Mesenchymal stem cell (in vitro differentiated cells and primary cell): Measurements from ENCODE around the gene DSC2.

Experiments used
- DNase-seq: peaks from one replicate; pipeline ENCODE4 v3.0.0-alpha.2; 2013
- H2AFZ ChIP-seq: one replicate; pipeline ENCODE4 v1.6.1; 2013; ENCODE audit warnings: low read depth, mild to moderate bottlenecking, control low read depth, inconsistent platforms, low read length, moderate library complexity
- H2AK5ac ChIP-seq: 2 replicates; pipeline ENCODE4 v1.6.1; 2013; ENCODE audit warnings: low read length, moderate library complexity, mild to moderate bottlenecking, inconsistent platforms; ENCODE audit not compliant: severe bottlenecking
- H2BK120ac ChIP-seq: one replicate; pipeline ENCODE4 v1.6.1; 2013; ENCODE audit warnings: low read depth, mild to moderate bottlenecking, inconsistent platforms, low read length, moderate library complexity
- H2BK12ac ChIP-seq, 2 experiments: one replicate each; pipeline ENCODE4 v1.6.1; 2013; ENCODE audit warnings: inconsistent platforms in 2 of 2, low read length in 2 of 2, mild to moderate bottlenecking in 2 of 2, moderate library complexity in 2 of 2, control low read depth in 1 of 2
- H2BK15ac ChIP-seq: one replicate; pipeline ENCODE4 v1.6.1; 2013; ENCODE audit warnings: mild to moderate bottlenecking, low read depth, inconsistent platforms; ENCODE audit not compliant: poor library complexity, severe bottlenecking
- H2BK5ac ChIP-seq: 2 replicates; pipeline ENCODE4 v1.6.1; 2013; ENCODE audit warnings: low read depth, mild to moderate bottlenecking, low read length, control low read depth, inconsistent platforms; ENCODE audit not compliant: poor library complexity, severe bottlenecking
- H3K14ac ChIP-seq, 2 experiments: one replicate each; pipeline ENCODE4 v1.6.1; 2013; ENCODE audit warnings: inconsistent platforms in 2 of 2, low read length in 2 of 2, control low read depth in 1 of 2, mild to moderate bottlenecking in 1 of 2, moderate library complexity in 1 of 2
- H3K18ac ChIP-seq, 2 experiments: one replicate each; pipeline ENCODE4 v1.6.1; 2013; ENCODE audit warnings: inconsistent platforms in 2 of 2, low read length in 2 of 2, control low read depth in 1 of 2, low read depth in 1 of 2, mild to moderate bottlenecking in 1 of 2
- H3K23ac ChIP-seq, 2 experiments: one replicate each; pipeline ENCODE4 v1.6.1; 2013; ENCODE audit warnings: inconsistent platforms in 2 of 2, low read length in 2 of 2, mild to moderate bottlenecking in 2 of 2, moderate library complexity in 2 of 2, control low read depth in 1 of 2
- H3K27ac ChIP-seq: 2 replicates; pipeline ENCODE4 v1.5.1; 2013; ENCODE audit warnings: mild to moderate bottlenecking, moderate library complexity, low read length, control low read depth, inconsistent platforms; ENCODE audit not compliant: poor library complexity, severe bottlenecking
- H3K27me3 ChIP-seq, 2 experiments: 2 replicates each; pipeline versions ENCODE4 v1.6.1 to v1.7.0; 2013; ENCODE audit warnings: low read length in 2 of 2, mild to moderate bottlenecking in 2 of 2, moderate library complexity in 2 of 2, control low read depth in 1 of 2, inconsistent platforms in 1 of 2; ENCODE audit not compliant: control insufficient read depth in 1 of 2, insufficient read depth in 1 of 2
- H3K36me3 ChIP-seq, 2 experiments: 2 replicates each; pipeline versions ENCODE4 v1.6.1 to v1.7.0; 2013; ENCODE audit warnings: low read length in 2 of 2, control low read depth in 1 of 2, inconsistent platforms in 1 of 2, low read depth in 1 of 2, mild to moderate bottlenecking in 1 of 2; ENCODE audit not compliant: insufficient read depth in 2 of 2, control insufficient read depth in 1 of 2
- H3K4ac ChIP-seq, 2 experiments: one replicate each; pipeline ENCODE4 v1.6.1; 2013; ENCODE audit warnings: inconsistent platforms in 2 of 2, low read length in 2 of 2, mild to moderate bottlenecking in 2 of 2, moderate library complexity in 2 of 2, control low read depth in 1 of 2, low read depth in 1 of 2
- H3K4me1 ChIP-seq: 2 replicates; pipeline ENCODE4 v1.6.1; 2013; ENCODE audit warnings: low read depth, low read length, control low read depth; ENCODE audit not compliant: control insufficient read depth, insufficient read depth
- H3K4me2 ChIP-seq: 2 replicates; pipeline ENCODE4 v1.6.1; 2013; ENCODE audit warnings: low read length, mild to moderate bottlenecking, inconsistent platforms; ENCODE audit not compliant: poor library complexity, severe bottlenecking
- H3K4me3 ChIP-seq, 2 experiments: 2 replicates each; pipeline versions ENCODE4 v1.5.1 to v1.7.0; 2013; ENCODE audit warnings: low read length in 2 of 2, mild to moderate bottlenecking in 2 of 2, control low read depth in 1 of 2, low read depth in 1 of 2; ENCODE audit not compliant: insufficient read depth in 1 of 2
- H3K79me1 ChIP-seq: replicated peaks from 2 replicates; pipeline ENCODE4 v1.6.1; 2013; ENCODE audit warnings: mild to moderate bottlenecking, control low read depth, low read length, inconsistent platforms; ENCODE audit not compliant: poor library complexity, severe bottlenecking
- H3K9ac ChIP-seq: 2 replicates; pipeline ENCODE4 v1.7.0; 2013; ENCODE audit warnings: mild to moderate bottlenecking, low read length, moderate library complexity
- H3K9me3 ChIP-seq: 2 replicates; pipeline ENCODE4 v1.7.0; 2013; ENCODE audit warnings: mild to moderate bottlenecking, low read length; ENCODE audit not compliant: control insufficient read depth
- H4K8ac ChIP-seq: one replicate; pipeline ENCODE4 v1.6.1; 2013; ENCODE audit warnings: inconsistent platforms, mild to moderate bottlenecking, low read length, moderate library complexity
- H4K91ac ChIP-seq: one replicate; pipeline ENCODE4 v1.6.1; 2013; ENCODE audit warnings: mild to moderate bottlenecking, low read length, inconsistent platforms
- WGBS: methylation state at CpG from one replicate; pipeline ENCODE4 v1.1.7; 2013; ENCODE audit warnings: mixed read lengths; 5-methylcytosine and 5-hydroxymethylcytosine counted together

DSC2 gene

GRCh38 chr18:31102941-31103340, 720 bp upstream of the DSC2 start:
- no peak overlapping the region for H2BK15ac ChIP-seq
- no peak overlapping the region for H3K27ac ChIP-seq
- no peak overlapping the region for H3K18ac ChIP-seq
- peaks cover 0 to 29% of the 10 kb centered on the region in 2 experiments for H3K27me3 ChIP-seq
- no peak overlapping the region for H3K4me2 ChIP-seq
- H3K36me3 ChIP-seq: no peaks in the 10 kb centered on the region
- H3K9ac ChIP-seq: no peak overlapping the region
- no peaks in the 10 kb centered on the region for H3K9me3 ChIP-seq
- WGBS: 100% methylated on average over 1 of the region's 2 CpGs
- H2BK12ac ChIP-seq: no peak overlapping the region
- no peak overlapping the region for H2AFZ ChIP-seq
- no peak overlapping the region for H3K14ac ChIP-seq
- no peak overlapping the region for H4K8ac ChIP-seq
- peaks cover 5% of the 10 kb centered on the region for H3K79me1 ChIP-seq
- peak; percentile 1 for DNase-seq
- H4K91ac ChIP-seq: no peak overlapping the region
- no peak overlapping the region for H2BK120ac ChIP-seq
- H3K4me3 ChIP-seq: no peak overlapping the region
- H2BK5ac ChIP-seq: no peak overlapping the region
- peaks cover 7% of the 10 kb centered on the region for H3K4me1 ChIP-seq
- no peak overlapping the region for H3K4ac ChIP-seq
- H2AK5ac ChIP-seq: no peak overlapping the region
- no peak overlapping the region for H3K23ac ChIP-seq

- H2BK15ac ChIP-seq: peak overlapping the region; percentile 94
- H3K23ac ChIP-seq: no peak overlapping the region
- peak overlapping the region in 1 of 2 experiments; percentile 89 for H3K4me3 ChIP-seq
- peak overlapping the region; percentile 59 for H3K27ac ChIP-seq
- peaks cover 0 to 29% of the 10 kb centered on the region in 2 experiments for H3K27me3 ChIP-seq
- H4K91ac ChIP-seq: peak overlapping the region; percentile 75
- peak; percentile 44 for DNase-seq
- H2AFZ ChIP-seq: peak overlapping the region; percentile 82
- peak overlapping the region in 1 of 2 experiments; percentile 91 for H3K14ac ChIP-seq
- peak overlapping the region; percentile 72 for H4K8ac ChIP-seq
- H3K4ac ChIP-seq: peak overlapping the region in 1 of 2 experiments; percentile 51
- H3K4me1 ChIP-seq: peaks cover 7% of the 10 kb centered on the region
- H3K79me1 ChIP-seq: peaks cover 5% of the 10 kb centered on the region
- peak overlapping the region; percentile 80 to 91 for H3K18ac ChIP-seq
- H2BK12ac ChIP-seq: peak overlapping the region; percentile 11 to 84
- H3K9me3 ChIP-seq: no peaks in the 10 kb centered on the region
- under 1% methylated on average over 72 of the region's 72 CpGs for WGBS
- H2AK5ac ChIP-seq: no peak overlapping the region
- H3K36me3 ChIP-seq: no peaks in the 10 kb centered on the region
- no peak overlapping the region for H3K9ac ChIP-seq
- H2BK120ac ChIP-seq: peak overlapping the region; percentile 34
- peak overlapping the region; percentile 86 for H3K4me2 ChIP-seq
- H2BK5ac ChIP-seq: peak overlapping the region; percentile 57
Observed at GRCh38 chr18:31101183-31102024, 817 bp downstream of the DSC2 start.

- Histone ChIP-seq H2BK15ac (peak overlapping the region; percentile 28), H2BK120ac (no peak overlapping the region), H2BK12ac (no peak overlapping the region), H3K4me1 (peaks cover 7% of the 10 kb centered on the region), H3K27ac (peak overlapping the region; percentile 59), H3K36me3 (no peaks in the 10 kb centered on the region), H3K79me1 (peaks cover 11% of the 10 kb centered on the region), H3K18ac (peak overlapping the region; percentile 43 to 57), H3K4me3 (peak overlapping the region in 1 of 2 experiments; percentile 89), H3K27me3 (peaks cover 0 to 29% of the 10 kb centered on the region in 2 experiments), H4K8ac (peak overlapping the region; percentile 54), H4K91ac (peak overlapping the region; percentile 27), H2AFZ (peak overlapping the region; percentile 61), H3K23ac (no peak overlapping the region), H2AK5ac (no peak overlapping the region), H2BK5ac (no peak overlapping the region), H3K4me2 (peak overlapping the region; percentile 86), H3K9me3 (no peaks in the 10 kb centered on the region), H3K4ac (peak overlapping the region in 1 of 2 experiments; percentile 26), H3K9ac (no peak overlapping the region), H3K14ac (no peak overlapping the region)
- WGBS: 1% methylated on average over 21 of the region's 23 CpGs
- peak; percentile 18 for DNase-seq
Observed at GRCh38 chr18:31100436-31101182, 1.6 kb downstream of the DSC2 start.
